ENCODE data around the gene YIF1B.

DNA sequence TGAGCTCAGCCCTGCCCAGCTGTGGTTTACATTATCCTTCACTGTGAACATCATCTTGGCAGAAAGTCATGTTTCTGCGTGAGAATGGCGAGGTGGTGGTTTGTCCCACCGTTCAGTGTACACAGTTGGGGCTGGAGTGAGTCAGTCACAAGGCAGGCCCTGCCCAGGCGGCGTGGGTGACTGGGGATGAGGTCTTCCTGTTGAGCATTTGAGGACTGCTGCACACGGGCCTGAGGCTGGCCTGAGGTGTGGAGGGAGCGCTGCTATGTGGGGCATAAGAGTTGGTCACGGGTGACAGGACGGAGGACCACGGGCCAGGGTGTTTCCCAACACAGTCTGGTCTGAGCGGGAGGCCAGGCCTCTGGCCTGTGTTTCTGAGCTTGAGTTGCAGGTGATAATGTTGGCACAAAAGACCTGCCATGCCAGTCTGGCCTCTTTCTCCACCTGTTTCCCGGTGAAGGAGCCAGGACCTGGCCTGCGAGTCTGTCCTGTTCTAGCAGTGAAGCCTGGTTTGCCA, 25.1 kb downstream of the YIF1B start:
- no peak for TF ChIP-seq FOXP2 (optimal IDR thresholded peaks at IDR 0.05; ENCODE audit: control extremely low read depth, extremely low read length, insufficient read depth)
- no peak for TF ChIP-seq POLR2AphosphoS5 (IDR thresholded peaks at IDR 0.05; ENCODE audit: borderline replicate concordance, low read depth, low read length)
- no peak for TF ChIP-seq EZH2 (IDR thresholded peaks at IDR 0.05)

All from SK-N-MC (cell line).